Uterus (tissue), 4 donors: Measurements from ENCODE around the gene SNX33. TPM values are rescaled to one million over a fixed set of nuclear protein-coding genes. Genes with fewer than 3 reads are reported as not detected.
"Not testable (repeated sequence)": the region's sequence is repeated elsewhere in the genome, so short reads cannot be mapped to it uniquely, and the experiment has no call there.

Experiments
- DNase-seq, 2 donors: peaks; one replicate each; pipeline ENCODE4 v3.0.0-alpha.2; 2019 to 2020
- H3K27ac ChIP-seq, 2 donors: fragments of 200-600 bp; sonication (generic); 1 replicate in 1 of 2; 2 replicates in 1 of 2; pipeline ENCODE4 v1.5.1; 2016 to 2018
- H3K27me3 ChIP-seq, 2 donors: fragments of 200-600 bp; sonication (generic); one replicate each; pipeline ENCODE4 v1.5.1; 2018 to 2019; ENCODE audit warnings: control low read depth in 1 of 2
- H3K36me3 ChIP-seq, 2 donors: fragments of 200-600 bp; sonication (generic); one replicate each; pipeline ENCODE4 v1.5.1; 2019; ENCODE audit warnings: control low read depth in 1 of 2
- H3K4me1 ChIP-seq, 2 donors: fragments of 200-600 bp; sonication (generic); one replicate each; pipeline ENCODE4 v1.5.1; 2018 to 2019; ENCODE audit warnings: control low read depth in 1 of 2
- H3K4me3 ChIP-seq, 2 donors: fragments of 200-600 bp; sonication (generic); 1 replicate in 1 of 2; 2 replicates in 1 of 2; pipeline ENCODE4 v1.5.1; 2018 to 2019; ENCODE audit warnings: mild to moderate bottlenecking in 1 of 2
- H3K9me3 ChIP-seq, 2 donors: fragments of 200-600 bp; sonication (generic); one replicate each; pipeline ENCODE4 v1.5.1; 2019; ENCODE audit warnings: control low read depth in 1 of 2
- CTCF ChIP-seq, 4 experiments: fragments of 200-600 bp in 2 of 4; fragments of 450-650 bp in 2 of 4; sonication (generic) in 2 of 4; IDR thresholded peaks; one replicate each; pipeline ENCODE4 v1.5.1; 2016 to 2019; ENCODE audit warnings: antibody characterized with exemption in 4 of 4, mild to moderate bottlenecking in 2 of 4, moderate library complexity in 1 of 4
- POLR2A ChIP-seq, 2 donors: fragments of 450-650 bp; IDR thresholded peaks; one replicate each; pipeline ENCODE4 v1.6.1; 2016; ENCODE audit warnings: antibody characterized with exemption in 2 of 2, mild to moderate bottlenecking in 1 of 2, moderate library complexity in 1 of 2
- intact Hi-C: fragments of 100-400 bp; cut with DNase I; formaldehyde crosslinking; loops from one replicate; pipeline ENCODE4 v1.15.1; 2023; ENCODE audit warnings: low total_unique reads
- total RNA-seq, 4 donors: library from RNA; depleted of rRNA in 3 of 4; stranded (reverse); fragments of >200 nt in 3 of 4; gene quantifications; one replicate each; pipeline versions ENCODE4 v1.1.0 to v1.2.4, GENCODE V29; 2014 to 2023
- donor health status: DM: yes; HTN: yes; CAD: no.

Gene SNX33
- total RNA-seq, 4 donors from 2014 or later, result 8.7 to 43.6 (median 28.2) TPM

DNA sequence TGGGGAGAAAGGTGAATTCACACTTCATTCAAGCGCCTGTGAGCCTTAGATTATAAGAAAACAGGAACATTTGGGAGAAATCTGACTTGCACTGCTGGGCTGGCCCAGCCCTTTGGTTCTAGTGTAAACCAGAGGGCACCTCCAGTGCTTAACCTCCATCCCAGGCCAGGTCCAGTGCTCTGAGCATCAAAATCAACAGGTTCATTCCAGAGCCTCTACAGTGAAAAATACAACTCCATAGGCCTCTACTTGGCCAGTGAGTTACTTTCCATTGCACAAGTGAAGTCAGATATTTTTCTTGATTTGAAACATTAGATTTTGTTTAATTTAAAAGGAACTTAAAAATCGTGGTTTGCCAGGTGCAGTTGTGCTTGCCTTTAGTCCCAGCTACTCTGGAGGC, 25.2 kb upstream of the SNX33 start:
- intact Hi-C loops, result loop anchor here (10.0 kb wide), 1 partner anchor 258 kb away; the partner anchor contains the start of gene MAN2C1
- Histone ChIP-seq H3K27ac (no peak overlapping the region), H3K36me3 (no peaks in the 10 kb centered on the region), H3K4me1 (peaks cover 4 to 7% of the 10 kb centered on the region in 2 donors), H3K4me3 (no peak overlapping the region), H3K9me3 (no peaks in the 10 kb centered on the region), H3K27me3 (no peaks in the 10 kb centered on the region)
- no peak for TF ChIP-seq POLR2A (IDR thresholded peaks at IDR 0.05)
- no peak for TF ChIP-seq CTCF (IDR thresholded peaks at IDR 0.05)
- DNase-seq, result no peak

GRCh38 chr15:75625542-75626347, 22.0 kb upstream of the SNX33 start, which contains the start of gene SNUPN:
SNUPN (minus strand) TSS chr15:75625725; CDS start chr15:75621051, 4,674 bp downstream.
- intact Hi-C loops, result loop anchor here (10.0 kb wide), 1 partner anchor 261 kb away; the partner anchor contains the start of gene MAN2C1
- H3K4me3 ChIP-seq, result peak within 1 kb of the TSS; percentile 75 to 97
- H3K27me3 ChIP-seq, result no peaks in the 10 kb centered on the region
- peak within 1 kb of the TSS; percentile 94 to 95 for H3K27ac ChIP-seq
- DNase-seq, result peak; percentile 92 to 93
- TF ChIP-seq CTCF (IDR thresholded peaks at IDR 0.05) (peak in 1 of 4 experiments; percentile 28), POLR2A (IDR thresholded peaks at IDR 0.05) (peak in 1 of 2 donors; percentile 48)
- H3K9me3 ChIP-seq, result no peaks in the 10 kb centered on the region
- peaks cover 0 to under 1% of the 10 kb centered on the region in 2 donors for H3K4me1 ChIP-seq
- H3K36me3 ChIP-seq, result no peaks in the 10 kb centered on the region

DNA sequence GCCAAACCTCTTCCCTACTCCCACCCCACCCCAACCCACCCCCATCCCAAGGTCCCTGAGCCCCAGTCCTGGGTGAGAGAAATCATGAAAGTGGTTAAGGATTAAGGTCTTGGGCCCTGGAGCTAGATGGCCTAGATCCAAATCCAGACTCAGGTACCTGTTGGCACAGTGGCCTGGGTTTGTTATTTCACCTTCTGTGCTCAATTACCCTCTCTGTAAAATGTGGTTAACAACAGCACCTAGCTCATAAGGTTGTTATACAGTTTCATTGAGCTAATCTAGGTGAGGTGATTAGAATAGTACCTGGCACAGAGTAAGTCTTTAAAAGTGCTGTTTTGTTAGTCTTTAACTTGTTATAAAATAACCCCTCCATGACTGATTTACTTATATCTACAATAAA, 15.8 kb upstream of the SNX33 start:
- no peaks in the 10 kb centered on the region for H3K36me3 ChIP-seq
- no peak for TF ChIP-seq POLR2A (IDR thresholded peaks at IDR 0.05)
- TF ChIP-seq CTCF (IDR thresholded peaks at IDR 0.05), result no peak
- no peak overlapping the region for H3K27ac ChIP-seq
- H3K27me3 ChIP-seq, result no peaks in the 10 kb centered on the region
- H3K4me1 ChIP-seq, result no peaks in the 10 kb centered on the region
- intact Hi-C loops, result no loop called here
- no peak for DNase-seq
- no peaks in the 10 kb centered on the region for H3K9me3 ChIP-seq
- no peak overlapping the region for H3K4me3 ChIP-seq

DNA sequence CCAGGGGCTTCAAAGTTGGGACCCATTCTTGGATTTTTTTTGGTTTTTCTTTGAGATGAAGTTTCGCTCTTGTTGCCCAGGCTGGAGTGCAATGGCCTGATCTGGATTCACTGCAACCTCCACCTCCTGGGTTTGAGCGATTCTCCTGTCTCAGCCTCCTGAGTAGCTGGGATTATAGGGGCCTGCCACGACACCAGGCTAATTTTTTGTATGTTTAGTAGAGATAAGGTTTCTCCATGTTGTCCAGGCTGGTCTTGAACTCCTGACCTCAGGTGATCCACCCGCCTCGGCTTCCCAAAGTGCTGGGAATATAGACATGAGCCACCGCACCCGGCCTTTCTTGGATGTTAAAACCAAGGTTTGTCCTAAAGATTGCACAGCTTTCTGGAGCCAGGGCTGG, 13.8 kb upstream of the SNX33 start:
- intact Hi-C loops, H3K36me3 ChIP-seq, DNase-seq, H3K4me1 ChIP-seq, H3K27me3 ChIP-seq, H3K9me3 ChIP-seq, H3K27ac ChIP-seq, H3K4me3 ChIP-seq: not testable (repeated sequence)

DNA sequence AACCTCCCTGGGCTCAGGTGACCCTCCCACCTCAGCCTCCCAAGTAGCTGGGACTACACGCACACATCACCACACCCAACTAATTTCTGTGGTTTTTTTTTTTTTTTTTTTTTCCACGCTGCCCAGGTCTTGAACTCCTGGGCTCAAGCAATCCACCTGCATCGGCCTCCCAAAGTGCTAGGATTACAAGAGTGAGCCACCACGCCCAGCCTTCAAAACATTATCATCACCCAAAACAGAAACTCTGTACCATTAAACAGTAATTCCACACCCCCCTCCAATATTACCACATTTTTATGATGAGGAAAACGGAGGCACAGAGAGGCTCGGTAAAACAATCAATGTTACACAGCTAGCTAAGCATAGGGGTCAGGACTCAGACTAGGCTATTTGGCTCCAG, 11.7 kb upstream of the SNX33 start:
- Histone ChIP-seq H3K4me1 (peaks cover 3 to 11% of the 10 kb centered on the region in 2 donors), H3K9me3 (no peaks in the 10 kb centered on the region), H3K27ac (no peak overlapping the region), H3K36me3 (no peaks in the 10 kb centered on the region), H3K4me3 (no peak overlapping the region), H3K27me3 (no peaks in the 10 kb centered on the region)
- TF ChIP-seq CTCF (IDR thresholded peaks at IDR 0.05) (no peak), POLR2A (IDR thresholded peaks at IDR 0.05) (no peak)
- DNase-seq, result no peak
- intact Hi-C loops, result loop anchor here (5.0 kb wide), 1 partner anchor 46 kb away; no protein-coding TSS in a partner anchor
